Fibroblast of the aortic adventitia (primary cell): ENCODE results near the gene ARHGEF10L. TPM values are rescaled to one million over a fixed set of nuclear protein-coding genes. Genes with fewer than 3 reads are reported as not detected.

Source experiments
- DNase-seq: peaks from one replicate; pipeline ENCODE4 v3.0.0-alpha.2; 2010; ENCODE audit warnings: low read depth
- H3K4me3 ChIP-seq: 2 replicates; pipeline ENCODE4 v1.5.1; 2011; ENCODE audit warnings: low read depth, mild to moderate bottlenecking, control low read depth, low read length, moderate library complexity
- CTCF ChIP-seq: IDR thresholded peaks from 2 replicates; pipeline ENCODE4 v1.5.1; 2011; ENCODE audit warnings: mild to moderate bottlenecking, low read length, control low read depth, inconsistent platforms; ENCODE audit not compliant: insufficient read depth
- total RNA-seq: library from RNA; depleted of rRNA; stranded (reverse); fragments of >200 nt; gene quantifications from 2 replicates; pipeline ENCODE4 v1.2.3, GENCODE V29; 2012; ENCODE audit warnings: low replicate concordance

ARHGEF10L gene
- total RNA-seq, 1 donor = 23.9 TPM

- no peak overlapping the region for H3K4me3 ChIP-seq
- no peak for TF ChIP-seq CTCF
- peak; percentile 47 for DNase-seq
These were observed 55.4 kb downstream of the ARHGEF10L start for GRCh38 chr1:17594690-17595601.

GRCh38 chr1:17595602-17595925 lies 56.1 kb downstream of the ARHGEF10L start:
- H3K4me3 ChIP-seq = no peak overlapping the region
- DNase-seq = no peak
- TF ChIP-seq CTCF = no peak

GRCh38 chr1:17596186-17596585 lies 56.7 kb downstream of the ARHGEF10L start:
- no peak for TF ChIP-seq CTCF
- no peak overlapping the region for H3K4me3 ChIP-seq
- DNase-seq = no peak

GRCh38 chr1:17596651-17597509 lies 57.4 kb downstream of the ARHGEF10L start:
- no peak for TF ChIP-seq CTCF
- no peak overlapping the region for H3K4me3 ChIP-seq
- DNase-seq = no peak

GRCh38 chr1:17597651-17598050 lies 58.2 kb downstream of the ARHGEF10L start:
- no peak overlapping the region for H3K4me3 ChIP-seq
- TF ChIP-seq CTCF = no peak
- no peak for DNase-seq

- no peak for TF ChIP-seq CTCF
- no peak overlapping the region for H3K4me3 ChIP-seq
- no peak for DNase-seq
These were observed 58.8 kb downstream of the ARHGEF10L start for GRCh38 chr1:17598251-17598650.
